Calu3 (cell line): ENCODE measurements around the gene SNX25. TPM values are rescaled to one million over a fixed set of nuclear protein-coding genes. Genes with fewer than 3 reads are reported as not detected.

Source experiments
- BruUV-seq: library from RNA; stranded (reverse); fragments of 400-500 nt; replicated peaks from 2 replicates; lab custom pipeline; 2021; lab: Mats Ljungman, UMichigan
- CTCF ChIA-PET: fragments of 300-600 bp; sonication (Branson Sonifier 250); formaldehyde crosslinking; loops from one replicate; lab custom pipeline; 2022; ENCODE audit warnings: antibody characterized with exemption; lab: Charles Lee
- DNase-seq: peaks from one replicate; pipeline ENCODE4 v3.0.0; 2022
- H3K27ac Mint-ChIP-seq: one replicate; pipeline ENCODE4 v1.8.0; 2022; ENCODE audit warnings: mixed read lengths; ENCODE audit not compliant: unreplicated experiment
- H3K27me3 Mint-ChIP-seq: one replicate; pipeline ENCODE4 v1.8.0; 2022; ENCODE audit warnings: mixed read lengths; ENCODE audit not compliant: unreplicated experiment
- H3K36me3 Mint-ChIP-seq: one replicate; pipeline ENCODE4 v1.8.0; 2022; ENCODE audit warnings: mild to moderate bottlenecking, moderate library complexity, mixed read lengths; ENCODE audit not compliant: insufficient read depth, unreplicated experiment
- H3K4me1 Mint-ChIP-seq: one replicate; pipeline ENCODE4 v1.8.0; 2022; ENCODE audit warnings: mild to moderate bottlenecking, low read depth, mixed read lengths; ENCODE audit not compliant: unreplicated experiment
- H3K4me3 Mint-ChIP-seq: one replicate; pipeline ENCODE4 v1.8.0; 2022; ENCODE audit warnings: mild to moderate bottlenecking, low read depth, moderate library complexity, mixed read lengths; ENCODE audit not compliant: unreplicated experiment
- H3K9me3 Mint-ChIP-seq: one replicate; pipeline ENCODE4 v1.8.0; 2022; ENCODE audit warnings: low read depth, mixed read lengths; ENCODE audit not compliant: unreplicated experiment
- intact Hi-C: fragments of 100-400 bp; cut with micrococcal nuclease; formaldehyde crosslinking; loops from one replicate; pipeline ENCODE4 v1.10.0; 2022; ENCODE audit not compliant: unreplicated experiment
- total RNA-seq: library from RNA; stranded (reverse); gene quantifications from 2 replicates; pipeline ENCODE4 v1.2.3, GENCODE V29; 2022
- TF ChIP-seq, protein P1 (sequence below): fragments of 200-600 bp; IDR thresholded peaks from one replicate; pipeline ENCODE4 v1.8.0; 2022; ENCODE audit warnings: antibody characterized with exemption; ENCODE audit not compliant: unreplicated experiment

Gene SNX25
- total RNA-seq, 1 experiment from 2014 or later = 16.1 TPM

DNA sequence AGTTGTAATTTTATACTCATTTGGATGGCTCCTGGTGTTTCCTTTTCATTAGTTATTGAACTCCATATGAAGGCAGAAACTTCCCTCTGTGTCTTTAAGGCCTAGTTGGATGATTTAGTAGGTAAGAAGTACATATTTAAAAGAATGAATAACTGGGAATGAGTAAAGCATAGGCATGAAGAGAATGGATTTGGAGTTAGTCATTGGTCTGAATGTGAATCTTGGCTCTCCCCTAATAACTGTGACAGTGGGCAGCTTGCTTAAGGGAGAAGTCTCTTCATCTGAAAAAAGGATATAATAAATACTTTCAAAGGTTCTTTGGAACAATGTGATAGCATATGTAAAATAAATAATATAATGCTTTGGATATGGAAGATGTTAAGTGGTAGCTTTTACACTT lies 13.2 kb downstream of the SNX25 start:
- TF ChIP-seq, protein P1, sequence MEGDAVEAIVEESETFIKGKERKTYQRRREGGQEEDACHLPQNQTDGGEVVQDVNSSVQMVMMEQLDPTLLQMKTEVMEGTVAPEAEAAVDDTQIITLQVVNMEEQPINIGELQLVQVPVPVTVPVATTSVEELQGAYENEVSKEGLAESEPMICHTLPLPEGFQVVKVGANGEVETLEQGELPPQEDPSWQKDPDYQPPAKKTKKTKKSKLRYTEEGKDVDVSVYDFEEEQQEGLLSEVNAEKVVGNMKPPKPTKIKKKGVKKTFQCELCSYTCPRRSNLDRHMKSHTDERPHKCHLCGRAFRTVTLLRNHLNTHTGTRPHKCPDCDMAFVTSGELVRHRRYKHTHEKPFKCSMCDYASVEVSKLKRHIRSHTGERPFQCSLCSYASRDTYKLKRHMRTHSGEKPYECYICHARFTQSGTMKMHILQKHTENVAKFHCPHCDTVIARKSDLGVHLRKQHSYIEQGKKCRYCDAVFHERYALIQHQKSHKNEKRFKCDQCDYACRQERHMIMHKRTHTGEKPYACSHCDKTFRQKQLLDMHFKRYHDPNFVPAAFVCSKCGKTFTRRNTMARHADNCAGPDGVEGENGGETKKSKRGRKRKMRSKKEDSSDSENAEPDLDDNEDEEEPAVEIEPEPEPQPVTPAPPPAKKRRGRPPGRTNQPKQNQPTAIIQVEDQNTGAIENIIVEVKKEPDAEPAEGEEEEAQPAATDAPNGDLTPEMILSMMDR = no peak
- Mint-ChIP-seq H3K4me1 (peaks cover 9% of the 10 kb centered on the region), H3K36me3 (peaks cover 5% of the 10 kb centered on the region), H3K27ac (no peak overlapping the region), H3K27me3 (no peaks in the 10 kb centered on the region), H3K9me3 (peaks cover 5% of the 10 kb centered on the region), H3K4me3 (no peak overlapping the region)
- CTCF ChIA-PET = no interaction called here
- BruUV-seq = no TSS peak
- intact Hi-C loops = no loop called here
- no peak for DNase-seq

DNA sequence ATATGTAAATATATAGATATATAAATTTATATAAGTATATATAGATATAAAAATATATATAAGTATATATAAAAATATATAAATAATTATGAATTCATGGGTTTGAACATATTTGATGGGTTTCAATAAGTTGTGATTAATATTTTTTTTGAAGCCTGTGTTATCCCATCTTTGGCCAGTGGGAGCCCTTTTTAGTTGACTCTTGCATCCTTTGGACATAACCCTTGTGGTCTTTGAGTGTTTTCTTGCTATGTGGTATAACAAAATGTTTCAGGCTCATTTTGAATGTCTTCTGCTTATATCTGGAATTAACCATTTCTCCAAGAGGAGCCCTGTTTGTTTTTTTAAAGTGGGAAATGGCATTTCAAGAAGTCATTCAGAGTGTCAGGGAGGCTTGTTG lies 15.2 kb downstream of the SNX25 start:
- Mint-ChIP-seq H3K4me3 (no peak overlapping the region), H3K36me3 (peaks cover 5% of the 10 kb centered on the region), H3K4me1 (peaks cover 9% of the 10 kb centered on the region), H3K27me3 (no peaks in the 10 kb centered on the region), H3K9me3 (peaks cover 5% of the 10 kb centered on the region), H3K27ac (no peak overlapping the region)
- CTCF ChIA-PET = no interaction called here
- TF ChIP-seq, protein P1 = no peak
- no peak for DNase-seq
- intact Hi-C loops = no loop called here
- no TSS peak for BruUV-seq

GRCh38 chr4:185225940-185226339 lies 16.5 kb downstream of the SNX25 start:
- intact Hi-C loops = no loop called here
- TF ChIP-seq, protein P1 = no peak
- H3K9me3 Mint-ChIP-seq = peaks cover 5% of the 10 kb centered on the region
- peaks cover 9% of the 10 kb centered on the region for H3K4me1 Mint-ChIP-seq
- no peak for DNase-seq
- BruUV-seq = no TSS peak
- no peaks in the 10 kb centered on the region for H3K27me3 Mint-ChIP-seq
- H3K36me3 Mint-ChIP-seq = peaks cover 5% of the 10 kb centered on the region
- H3K27ac Mint-ChIP-seq = no peak overlapping the region
- CTCF ChIA-PET = no interaction called here
- no peak overlapping the region for H3K4me3 Mint-ChIP-seq

DNA sequence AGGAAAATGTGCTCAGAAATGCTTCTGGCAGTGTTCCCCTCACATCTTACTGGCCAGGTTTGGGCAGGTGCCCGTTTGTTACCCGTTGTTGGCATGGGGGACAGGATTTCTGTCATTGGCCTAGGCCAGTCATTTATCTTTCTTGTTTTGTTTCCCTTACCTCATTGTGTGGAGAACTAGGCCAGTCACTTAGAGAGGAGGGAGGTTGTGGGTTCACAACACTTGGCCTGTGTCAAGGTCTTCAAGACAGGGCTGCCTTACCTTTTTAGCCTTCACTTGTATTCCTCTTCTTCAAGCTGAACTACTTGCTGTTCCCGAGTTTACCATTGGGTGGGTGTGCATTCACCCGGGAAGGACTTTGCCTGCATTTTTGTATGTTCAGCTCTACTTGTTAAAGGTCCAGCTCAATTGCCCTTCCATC lies 17.7 kb downstream of the SNX25 start:
- no peak overlapping the region for H3K27ac Mint-ChIP-seq
- intact Hi-C loops = no loop called here
- TF ChIP-seq, protein P1 = no peak
- CTCF ChIA-PET = interaction anchor here (0.7 to 1.3 kb wide), 2 partner anchors 170 to 199 kb away, joined by 3 read pairs; partner anchors contain the start of genes ANKRD37 and UFSP2
- no peaks in the 10 kb centered on the region for H3K36me3 Mint-ChIP-seq
- H3K4me3 Mint-ChIP-seq = no peak overlapping the region
- no TSS peak for BruUV-seq
- H3K4me1 Mint-ChIP-seq = peaks cover 7% of the 10 kb centered on the region
- no peaks in the 10 kb centered on the region for H3K9me3 Mint-ChIP-seq
- no peak for DNase-seq
- H3K27me3 Mint-ChIP-seq = no peaks in the 10 kb centered on the region
